Measurements from ENCODE around the gene CD4.

Gene CD4

DNA sequence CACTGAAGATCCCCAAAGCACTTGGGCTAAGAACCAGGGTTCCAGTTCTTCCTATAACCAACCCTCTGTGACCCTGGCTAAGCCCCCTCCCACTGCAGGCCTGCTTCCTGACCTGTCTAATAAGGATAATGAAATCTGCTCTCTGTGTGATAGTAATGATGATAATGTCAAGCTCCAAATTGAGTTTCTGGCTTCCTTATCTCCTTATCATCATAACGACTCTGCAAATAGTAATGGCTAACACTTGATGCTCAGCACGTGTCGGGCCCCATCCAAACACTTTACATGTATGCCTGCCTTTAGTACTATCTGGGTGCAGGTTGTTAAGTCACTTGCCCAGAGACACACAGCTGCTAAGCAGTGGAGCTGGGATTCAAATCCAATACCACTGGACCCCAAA lies 27.3 kb downstream of the CD4 start:
- no peak for DNase-seq (ENCODE audit: low read depth in 2 of 2)

DNA sequence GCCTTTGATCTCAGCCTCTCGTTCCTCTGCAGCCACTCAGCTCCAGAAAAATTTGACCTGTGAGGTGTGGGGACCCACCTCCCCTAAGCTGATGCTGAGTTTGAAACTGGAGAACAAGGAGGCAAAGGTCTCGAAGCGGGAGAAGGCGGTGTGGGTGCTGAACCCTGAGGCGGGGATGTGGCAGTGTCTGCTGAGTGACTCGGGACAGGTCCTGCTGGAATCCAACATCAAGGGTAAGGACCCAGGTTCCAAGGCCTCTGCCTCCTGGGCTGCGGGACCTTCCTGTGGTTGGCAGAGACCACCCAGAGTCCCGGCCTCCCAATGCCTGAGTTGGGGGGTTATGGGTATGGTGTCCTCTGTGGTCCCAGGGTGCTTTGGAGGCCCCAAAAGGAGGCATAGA lies 27.8 kb downstream of the CD4 start:
- no peak for DNase-seq (ENCODE audit: low read depth in 2 of 2)

DNA sequence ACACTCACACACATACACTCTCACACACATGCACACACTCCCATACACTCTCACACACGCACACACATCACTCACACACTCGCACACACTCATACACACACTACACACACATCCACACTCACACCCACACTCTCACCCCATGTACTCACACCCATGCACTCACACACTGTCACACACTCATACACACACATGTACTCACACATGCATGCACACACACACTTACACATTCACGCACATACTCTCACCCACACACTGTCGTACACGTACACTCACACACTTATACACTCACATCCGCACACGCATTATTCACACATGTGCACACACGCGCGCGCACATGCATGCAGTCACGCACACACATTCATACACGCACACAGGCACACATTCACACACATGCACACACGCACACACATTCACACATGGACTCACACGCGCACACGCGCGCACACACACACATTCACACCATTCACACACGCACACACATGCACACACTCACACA lies 28.4 kb downstream of the CD4 start:
- DNase-seq (ENCODE audit: low read depth in 2 of 2): no peak

DNA sequence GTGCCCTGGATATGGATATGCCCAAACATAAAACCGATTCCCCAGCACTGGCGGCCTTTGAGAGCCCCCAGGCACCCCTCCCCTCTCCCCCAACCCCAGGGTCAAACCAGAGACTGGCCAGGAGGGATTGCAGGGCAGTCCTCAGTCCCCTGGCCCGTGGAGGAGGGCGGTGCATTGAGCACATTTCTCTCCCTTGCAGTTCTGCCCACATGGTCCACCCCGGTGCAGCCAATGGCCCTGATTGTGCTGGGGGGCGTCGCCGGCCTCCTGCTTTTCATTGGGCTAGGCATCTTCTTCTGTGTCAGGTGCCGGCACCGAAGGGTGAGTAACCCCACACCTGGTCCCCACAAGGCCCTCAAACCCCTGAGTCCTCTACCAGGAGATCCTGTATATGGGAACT lies 28.9 kb downstream of the CD4 start:
- DNase-seq (ENCODE audit: low read depth in 2 of 2): no peak

DNA sequence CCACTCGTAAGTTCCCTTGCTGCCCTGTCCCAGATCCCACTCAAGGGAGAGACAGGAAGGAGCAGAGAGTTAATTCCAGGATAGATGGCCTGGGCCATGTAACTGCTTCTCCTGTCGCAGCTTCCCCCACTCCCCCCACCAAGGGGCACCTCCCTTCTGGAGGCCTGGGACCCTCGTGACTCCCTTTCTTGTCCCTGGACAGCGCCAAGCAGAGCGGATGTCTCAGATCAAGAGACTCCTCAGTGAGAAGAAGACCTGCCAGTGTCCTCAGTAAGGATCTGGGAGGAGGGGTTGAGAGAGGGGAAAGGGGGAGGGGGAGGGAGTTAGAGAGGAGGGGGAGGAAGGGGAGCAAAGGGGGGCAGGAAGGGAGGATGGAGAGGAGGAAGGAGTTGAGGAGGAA lies 29.3 kb downstream of the CD4 start:
- DNase-seq (ENCODE audit: low read depth in 2 of 2): no peak

DNA sequence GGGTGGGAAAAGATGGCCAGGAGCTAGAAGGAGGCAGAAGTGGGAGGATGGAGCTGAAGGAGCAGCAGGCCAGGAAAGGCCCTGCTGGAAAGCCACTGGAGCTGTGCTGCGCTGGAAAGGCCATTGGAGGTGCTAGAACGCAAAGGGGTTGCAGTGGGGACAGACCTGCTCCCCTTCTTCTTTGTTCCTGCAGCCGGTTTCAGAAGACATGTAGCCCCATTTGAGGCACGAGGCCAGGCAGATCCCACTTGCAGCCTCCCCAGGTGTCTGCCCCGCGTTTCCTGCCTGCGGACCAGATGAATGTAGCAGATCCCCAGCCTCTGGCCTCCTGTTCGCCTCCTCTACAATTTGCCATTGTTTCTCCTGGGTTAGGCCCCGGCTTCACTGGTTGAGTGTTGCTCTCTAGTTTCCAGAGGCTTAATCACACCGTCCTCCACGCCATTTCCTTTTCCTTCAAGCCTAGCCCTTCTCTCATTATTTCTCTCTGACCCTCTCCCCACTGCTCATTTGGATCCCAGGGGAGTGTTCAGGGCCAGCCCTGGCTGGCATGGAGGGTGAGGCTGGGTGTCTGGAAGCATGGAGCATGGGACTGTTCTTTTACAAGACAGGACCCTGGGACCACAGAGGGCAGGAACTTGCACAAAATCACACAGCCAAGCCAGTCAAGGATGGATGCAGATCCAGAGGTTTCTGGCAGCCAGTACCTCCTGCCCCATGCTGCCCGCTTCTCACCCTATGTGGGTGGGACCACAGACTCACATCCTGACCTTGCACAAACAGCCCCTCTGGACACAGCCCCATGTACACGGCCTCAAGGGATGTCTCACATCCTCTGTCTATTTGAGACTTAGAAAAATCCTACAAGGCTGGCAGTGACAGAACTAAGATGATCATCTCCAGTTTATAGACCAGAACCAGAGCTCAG lies 30.0 kb downstream of the CD4 start:
- DNase-seq (ENCODE audit: low read depth in 2 of 2): no peak

DNA sequence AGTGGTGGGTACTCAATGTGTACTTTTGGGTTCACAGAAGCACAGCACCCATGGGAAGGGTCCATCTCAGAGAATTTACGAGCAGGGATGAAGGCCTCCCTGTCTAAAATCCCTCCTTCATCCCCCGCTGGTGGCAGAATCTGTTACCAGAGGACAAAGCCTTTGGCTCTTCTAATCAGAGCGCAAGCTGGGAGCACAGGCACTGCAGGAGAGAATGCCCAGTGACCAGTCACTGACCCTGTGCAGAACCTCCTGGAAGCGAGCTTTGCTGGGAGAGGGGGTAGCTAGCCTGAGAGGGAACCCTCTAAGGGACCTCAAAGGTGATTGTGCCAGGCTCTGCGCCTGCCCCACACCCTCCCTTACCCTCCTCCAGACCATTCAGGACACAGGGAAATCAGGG lies 30.8 kb downstream of the CD4 start:
- DNase-seq (ENCODE audit: low read depth in 2 of 2): no peak

DNA sequence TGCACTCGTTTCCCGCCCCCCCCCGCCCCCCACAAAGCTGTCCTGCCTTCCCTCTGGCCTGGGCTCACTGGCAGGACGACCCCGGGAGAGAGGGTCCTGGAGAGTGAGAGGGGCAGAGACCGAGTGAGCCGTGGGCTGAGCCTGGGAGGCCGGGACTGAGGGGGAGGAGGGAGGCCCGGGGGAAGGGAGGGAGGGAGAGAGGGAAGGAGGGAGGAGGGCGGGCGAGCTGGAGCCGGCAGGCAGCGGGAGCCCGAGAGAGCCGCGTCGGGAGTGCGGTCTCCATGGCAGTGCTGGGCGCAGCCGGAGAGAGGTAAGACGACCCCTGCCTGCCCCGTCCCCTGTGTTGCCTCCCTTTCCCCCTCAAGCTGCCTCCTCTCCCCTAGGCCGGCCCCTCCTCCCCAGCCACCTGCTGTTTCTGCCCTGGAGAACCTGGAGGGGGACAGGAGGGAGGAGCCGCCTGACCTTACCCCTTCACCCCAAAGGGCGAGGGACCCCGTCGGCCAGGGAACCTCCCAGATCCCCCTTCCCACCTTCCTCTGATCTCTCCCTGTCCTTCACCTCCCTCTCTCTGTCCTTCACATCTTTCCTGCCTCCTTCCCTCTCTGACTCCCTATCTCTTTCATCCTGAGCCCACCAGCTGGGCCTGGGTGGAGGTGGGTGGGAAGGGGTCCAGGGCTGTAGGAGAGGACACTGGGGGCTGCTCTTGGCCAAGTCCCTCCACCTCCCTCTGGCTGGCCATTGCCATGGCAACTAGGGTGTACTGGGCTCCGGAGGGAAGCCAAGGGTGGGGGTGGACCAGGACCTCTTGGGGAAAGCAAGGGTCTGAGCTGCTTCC lies 32.5 kb downstream of the CD4 start, which contains the start of gene GPR162:
GPR162 (plus strand) TSS at position 231 of the 835 bp plus-strand sequence. CDS start 2,078 bp downstream, outside the sequence.
- no peak for DNase-seq (ENCODE audit: low read depth in 2 of 2)

DNA sequence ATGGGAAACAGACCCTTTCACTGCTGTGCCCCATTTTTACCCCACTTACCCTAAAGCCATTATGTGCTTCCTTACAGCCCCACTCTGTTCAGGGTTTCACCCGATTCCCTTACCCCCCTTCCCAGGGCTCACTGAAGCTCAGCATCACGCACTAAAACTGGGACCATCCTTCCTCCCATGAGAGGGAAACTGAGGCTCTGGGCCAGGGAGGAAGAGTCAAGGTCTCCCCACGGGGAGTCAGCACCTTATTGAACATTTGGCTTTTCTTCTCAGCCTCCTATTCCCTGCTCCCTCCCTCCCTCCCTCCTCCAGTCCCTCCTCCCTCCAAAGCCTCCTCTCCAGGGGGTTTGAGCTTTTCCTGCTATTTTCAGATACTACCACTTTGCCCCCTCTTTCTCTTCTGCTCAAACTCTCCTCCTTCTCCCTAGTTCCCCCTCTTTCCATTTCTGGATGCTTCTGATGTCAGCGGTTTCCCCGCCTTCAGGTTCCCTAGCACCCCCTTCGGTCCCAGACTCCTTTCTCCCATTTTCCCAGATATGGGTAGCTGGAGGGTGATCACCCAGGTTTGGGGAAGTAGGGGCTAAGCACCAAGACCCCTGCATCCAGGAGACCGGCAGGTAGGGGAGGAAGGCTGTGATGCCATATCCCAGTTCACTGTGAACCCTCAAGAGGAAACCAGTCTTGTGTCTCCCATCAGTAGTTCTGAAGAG lies 33.3 kb downstream of the CD4 start:
- no peak for DNase-seq (ENCODE audit: low read depth in 2 of 2)

DNA sequence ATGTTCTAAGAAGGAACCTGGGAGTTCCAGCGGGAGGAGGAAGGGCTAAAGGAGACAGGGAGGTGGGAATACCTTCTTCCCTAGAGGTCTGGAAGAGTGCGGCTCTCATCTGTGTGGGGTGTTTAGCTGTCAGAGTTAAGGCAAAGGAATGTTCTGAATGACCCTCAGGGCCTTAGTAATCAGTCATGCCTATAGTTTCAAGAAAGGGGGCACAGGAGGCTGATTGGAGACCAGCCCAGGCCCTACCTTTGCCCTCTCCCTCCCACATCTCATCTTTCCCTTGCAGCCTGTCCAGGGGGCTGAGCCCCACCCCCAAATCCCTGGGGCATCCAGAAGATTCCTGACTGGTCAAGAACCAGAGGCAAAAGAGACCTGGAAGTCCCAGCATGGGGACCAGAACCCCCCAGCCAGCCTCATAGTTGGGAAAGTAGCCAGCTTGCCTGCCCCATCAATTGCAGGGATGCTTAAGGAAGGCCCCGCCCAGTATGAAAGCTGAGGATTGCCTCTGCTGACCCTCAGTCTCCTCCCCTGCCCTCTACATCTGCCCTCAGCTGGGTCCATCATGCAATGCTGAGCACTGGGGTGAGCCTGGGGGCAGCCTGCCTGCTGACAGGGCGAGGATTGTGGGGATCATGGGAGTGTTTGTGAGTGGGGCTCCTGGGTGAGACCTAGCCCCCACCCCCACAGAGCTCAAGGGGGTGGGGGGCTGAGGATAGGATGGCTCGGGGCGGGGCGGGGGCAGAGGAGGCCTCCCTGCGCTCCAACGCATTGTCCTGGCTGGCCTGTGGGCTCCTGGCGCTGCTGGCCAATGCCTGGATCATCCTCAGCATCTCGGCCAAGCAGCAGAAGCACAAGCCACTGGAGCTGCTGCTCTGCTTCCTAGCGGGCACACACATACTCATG lies 34.1 kb downstream of the CD4 start:
- DNase-seq (ENCODE audit: low read depth in 2 of 2): no peak

DNA sequence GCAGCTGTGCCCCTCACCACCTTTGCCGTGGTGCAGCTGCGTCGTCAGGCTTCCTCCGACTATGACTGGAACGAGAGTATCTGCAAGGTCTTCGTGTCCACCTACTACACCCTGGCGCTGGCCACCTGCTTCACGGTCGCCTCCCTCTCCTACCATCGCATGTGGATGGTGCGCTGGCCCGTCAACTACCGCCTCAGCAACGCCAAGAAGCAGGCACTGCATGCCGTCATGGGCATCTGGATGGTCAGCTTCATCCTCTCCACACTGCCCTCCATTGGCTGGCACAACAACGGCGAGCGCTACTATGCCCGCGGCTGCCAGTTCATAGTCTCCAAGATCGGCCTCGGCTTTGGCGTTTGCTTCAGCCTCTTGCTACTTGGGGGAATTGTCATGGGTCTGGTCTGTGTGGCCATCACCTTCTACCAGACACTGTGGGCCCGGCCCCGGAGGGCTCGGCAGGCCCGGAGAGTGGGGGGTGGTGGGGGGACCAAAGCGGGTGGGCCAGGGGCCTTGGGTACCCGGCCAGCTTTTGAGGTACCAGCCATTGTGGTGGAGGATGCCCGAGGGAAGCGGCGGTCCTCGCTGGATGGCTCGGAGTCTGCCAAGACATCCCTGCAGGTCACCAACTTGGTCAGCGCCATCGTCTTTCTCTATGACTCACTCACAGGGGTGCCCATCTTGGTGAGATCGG lies 34.9 kb downstream of the CD4 start:
- DNase-seq (ENCODE audit: low read depth in 2 of 2): no peak

DNA sequence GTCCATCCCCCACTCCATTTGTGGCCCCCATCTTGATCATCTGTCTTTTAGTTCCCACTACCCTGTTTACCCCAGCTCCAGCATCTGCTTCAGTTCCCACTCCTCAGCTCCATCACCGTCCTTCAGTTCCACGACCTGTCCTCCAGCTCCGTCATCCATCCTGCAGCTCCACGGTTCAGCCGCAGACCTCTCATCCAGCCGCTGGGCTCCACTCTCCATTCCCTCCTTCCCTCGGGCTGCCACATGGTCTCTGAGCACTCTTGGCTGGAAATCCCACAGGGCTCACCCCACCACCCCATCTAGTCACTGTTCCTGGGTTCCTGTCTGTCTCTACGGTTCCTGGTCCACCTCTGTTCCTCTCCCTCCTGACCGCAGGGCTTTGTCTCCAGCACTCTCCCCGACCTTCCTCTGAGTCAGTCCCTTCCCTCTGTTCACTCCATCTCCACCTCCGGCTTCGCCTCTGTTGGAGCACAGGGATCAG lies 35.6 kb downstream of the CD4 start:
- no peak for DNase-seq (ENCODE audit: low read depth in 2 of 2)

DNA sequence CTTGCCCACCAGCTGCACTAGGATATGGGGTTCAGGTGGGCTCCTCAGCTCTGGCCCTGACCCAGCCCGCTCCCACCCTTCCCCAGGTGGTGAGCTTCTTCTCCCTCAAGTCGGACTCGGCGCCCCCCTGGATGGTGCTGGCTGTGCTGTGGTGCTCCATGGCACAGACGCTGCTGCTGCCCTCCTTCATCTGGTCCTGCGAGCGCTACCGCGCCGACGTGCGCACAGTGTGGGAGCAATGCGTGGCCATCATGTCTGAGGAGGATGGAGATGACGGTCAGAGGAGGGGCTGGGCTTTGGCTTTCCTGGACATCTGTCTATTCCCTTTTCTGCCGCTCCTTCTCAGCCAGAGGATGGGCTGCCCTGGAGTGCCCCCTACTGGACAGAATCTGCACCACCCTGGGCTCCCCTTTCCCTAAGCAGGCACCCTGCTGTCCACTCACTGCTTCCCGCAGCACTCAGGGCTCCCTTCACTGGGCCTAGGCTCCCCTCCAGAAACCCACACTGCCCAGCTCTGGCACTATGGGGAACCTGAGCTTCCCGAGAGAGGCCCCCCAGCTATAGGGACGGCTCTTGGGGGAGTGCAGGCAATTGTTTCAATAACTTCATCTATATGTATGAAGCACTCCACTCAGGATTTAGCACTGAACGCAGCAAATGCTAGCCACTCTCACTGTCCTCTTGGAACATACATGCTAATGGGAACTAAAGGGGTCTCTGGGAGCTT lies 36.2 kb downstream of the CD4 start:
- DNase-seq (ENCODE audit: low read depth in 2 of 2): peak; percentile 62 to 80

DNA sequence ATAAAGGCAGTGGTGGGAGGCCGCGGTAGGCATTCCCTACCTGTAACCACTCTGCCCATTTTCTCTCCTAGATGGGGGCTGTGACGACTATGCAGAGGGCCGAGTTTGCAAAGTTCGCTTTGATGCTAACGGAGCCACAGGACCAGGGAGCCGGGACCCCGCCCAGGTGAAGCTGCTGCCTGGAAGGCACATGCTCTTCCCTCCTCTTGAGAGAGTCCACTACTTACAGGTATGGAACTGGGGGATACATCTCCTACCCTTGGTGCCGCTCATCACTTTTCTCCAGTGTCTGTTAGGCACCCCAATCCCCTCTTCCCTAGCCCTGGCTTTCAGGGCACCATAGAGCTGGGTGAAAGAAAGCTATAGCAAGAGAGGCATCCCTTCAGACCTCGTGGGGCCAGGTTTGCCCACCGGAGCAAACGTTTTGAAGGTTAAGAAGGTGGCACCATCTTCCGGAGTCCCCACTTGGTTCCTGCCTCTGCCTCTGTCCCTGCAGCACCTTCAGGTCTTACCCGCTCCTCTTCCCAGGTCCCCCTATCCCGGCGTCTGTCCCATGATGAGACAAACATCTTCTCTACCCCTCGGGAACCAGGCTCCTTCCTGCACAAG lies 36.9 kb downstream of the CD4 start:
- DNase-seq (ENCODE audit: low read depth in 2 of 2): no peak

DNA sequence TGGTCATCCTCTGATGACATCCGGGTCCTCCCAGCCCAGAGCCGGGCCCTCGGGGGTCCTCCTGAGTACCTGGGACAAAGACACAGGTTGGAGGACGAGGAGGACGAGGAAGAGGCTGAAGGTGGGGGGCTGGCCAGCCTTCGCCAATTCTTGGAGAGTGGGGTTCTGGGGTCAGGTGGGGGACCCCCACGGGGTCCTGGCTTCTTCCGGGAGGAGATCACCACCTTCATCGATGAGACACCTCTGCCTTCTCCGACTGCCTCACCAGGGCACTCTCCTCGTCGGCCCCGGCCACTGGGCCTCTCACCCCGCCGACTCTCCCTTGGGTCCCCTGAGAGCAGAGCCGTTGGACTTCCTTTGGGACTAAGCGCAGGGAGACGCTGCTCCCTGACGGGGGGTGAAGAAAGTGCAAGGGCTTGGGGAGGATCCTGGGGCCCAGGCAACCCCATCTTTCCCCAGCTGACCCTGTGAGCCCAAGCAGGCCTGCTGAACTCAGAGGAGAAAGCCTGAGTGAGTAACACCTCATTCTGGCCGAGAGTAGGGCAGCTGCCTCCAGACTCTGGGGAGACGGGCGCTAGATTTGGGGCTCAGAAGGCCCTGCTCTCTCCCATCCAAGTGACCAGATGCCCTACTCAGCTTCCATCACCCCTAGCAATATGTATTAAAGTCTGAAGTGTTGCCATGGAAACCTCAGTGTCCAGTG lies 37.6 kb downstream of the CD4 start:
- DNase-seq (ENCODE audit: low read depth in 2 of 2): no peak

DNA sequence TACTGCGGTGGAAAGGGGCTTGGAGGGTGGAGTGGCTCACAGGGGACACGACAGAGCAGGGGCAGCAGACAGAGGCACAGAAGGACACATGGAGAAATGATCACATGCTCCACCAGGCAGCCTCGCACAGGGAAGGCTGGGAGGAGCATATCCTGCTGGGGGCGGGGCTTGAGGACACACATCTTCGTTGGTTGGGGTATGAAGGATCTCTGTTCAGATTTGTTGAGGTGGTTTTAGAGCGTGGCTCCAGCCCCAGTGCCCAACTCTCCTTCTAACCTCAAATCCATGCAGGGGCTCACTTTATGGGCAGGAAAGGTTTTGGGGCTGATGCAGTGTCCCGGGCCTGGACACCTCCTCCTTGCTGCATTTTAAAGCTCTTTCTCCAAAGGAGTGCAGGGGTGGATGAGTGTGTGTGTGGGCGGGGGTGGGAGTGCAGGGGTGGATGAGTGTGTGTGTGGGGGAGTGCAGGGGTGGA lies 38.1 kb downstream of the CD4 start:
- DNase-seq (ENCODE audit: low read depth in 2 of 2): peak; percentile 33 to 57

DNA sequence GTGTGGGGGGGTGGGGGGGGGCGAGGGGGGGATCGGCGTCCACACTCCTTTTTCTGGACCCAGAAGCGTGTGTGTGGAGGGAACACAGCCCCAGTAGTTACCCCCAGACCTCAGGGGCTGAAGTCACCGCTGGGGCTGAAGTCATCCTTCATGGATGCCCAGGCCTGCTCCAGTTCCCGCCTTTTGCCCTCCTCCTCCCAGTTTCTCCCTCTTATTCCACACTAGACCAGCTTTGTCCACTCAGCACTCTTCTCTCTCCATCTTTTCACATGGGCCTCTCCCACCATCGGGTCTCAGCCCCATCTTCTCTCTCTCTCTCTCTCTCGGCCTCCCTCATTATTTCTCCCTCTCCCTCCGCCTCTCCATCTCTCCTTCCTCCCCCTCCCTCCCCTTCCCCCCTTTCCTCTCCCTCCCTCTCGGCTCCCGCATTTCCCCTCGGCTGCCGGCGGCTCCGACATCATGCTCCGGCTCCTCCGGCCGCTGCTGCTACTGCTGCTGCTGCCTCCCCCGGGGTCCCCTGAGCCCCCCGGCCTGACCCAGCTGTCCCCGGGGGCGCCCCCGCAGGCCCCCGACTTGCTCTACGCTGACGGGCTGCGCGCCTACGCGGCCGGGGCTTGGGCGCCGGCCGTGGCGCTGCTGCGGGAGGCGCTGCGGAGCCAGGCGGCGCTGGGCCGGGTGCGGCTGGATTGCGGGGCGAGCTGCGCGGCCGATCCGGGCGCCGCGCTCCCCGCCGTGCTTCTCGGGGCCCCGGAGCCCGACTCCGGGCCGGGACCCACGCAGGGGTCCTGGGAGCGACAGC lies 38.9 kb downstream of the CD4 start, which contains the start of gene P3H3:
P3H3 (plus strand) TSS at position 426 of the 799 bp plus-strand sequence; CDS start at position 460, 34 bp downstream.
- no peak for DNase-seq (ENCODE audit: low read depth in 2 of 2)

Data from stimulated activated CD4-positive, alpha-beta T cell treated with anti-CD3 and anti-CD28 coated beads, Interleukin-15, amount 100 ng/mL, for 48 hours (primary cell).